IPS-11a (cell line): ENCODE data around the gene MAP3K9.

Experiments used
- H3K4me3 ChIP-seq: one replicate; pipeline ENCODE4 v1.5.1; 2013; ENCODE audit warnings: low read depth, low read length, control low read depth

Gene MAP3K9

DNA sequence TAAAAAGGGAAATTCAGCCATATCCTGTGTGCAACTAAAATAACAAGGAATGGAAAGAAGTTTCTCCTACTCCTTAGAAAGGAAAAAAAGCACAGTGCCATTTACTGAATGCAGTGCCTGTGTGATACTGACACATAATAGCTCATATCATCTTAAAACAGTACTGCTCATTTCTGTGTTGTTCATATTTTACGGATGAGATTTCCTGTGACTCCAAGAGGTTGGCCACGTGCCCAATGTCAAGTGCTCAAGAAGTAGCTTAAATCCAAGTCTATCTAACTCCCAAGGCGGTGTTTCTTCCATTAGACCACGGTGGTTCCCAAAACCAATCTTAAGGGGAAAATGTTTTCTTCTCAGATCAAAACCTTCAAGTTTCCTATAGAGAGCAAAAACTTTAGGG, 20.0 kb downstream of the MAP3K9 start:
- no peak overlapping the region for H3K4me3 ChIP-seq

DNA sequence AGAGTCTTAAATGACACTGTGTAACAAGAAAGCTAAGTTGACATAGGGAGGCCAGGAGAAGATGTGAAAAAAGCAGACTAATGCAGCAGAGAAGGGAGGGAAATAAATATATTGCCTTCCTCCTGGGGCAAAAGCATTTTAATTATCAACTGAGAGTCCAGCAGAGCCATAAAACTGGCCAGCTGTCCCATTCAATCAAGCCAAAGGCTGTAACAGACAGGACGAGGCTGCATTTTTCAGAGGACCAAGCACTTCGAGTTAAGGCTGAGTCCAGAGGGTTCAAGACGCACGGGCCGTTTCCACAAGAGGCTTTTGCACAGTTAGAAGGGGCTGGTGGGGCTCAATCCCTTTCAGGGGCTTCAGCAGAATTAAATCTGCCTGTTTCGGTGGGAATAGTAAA, 20.4 kb downstream of the MAP3K9 start:
- no peak overlapping the region for H3K4me3 ChIP-seq

DNA sequence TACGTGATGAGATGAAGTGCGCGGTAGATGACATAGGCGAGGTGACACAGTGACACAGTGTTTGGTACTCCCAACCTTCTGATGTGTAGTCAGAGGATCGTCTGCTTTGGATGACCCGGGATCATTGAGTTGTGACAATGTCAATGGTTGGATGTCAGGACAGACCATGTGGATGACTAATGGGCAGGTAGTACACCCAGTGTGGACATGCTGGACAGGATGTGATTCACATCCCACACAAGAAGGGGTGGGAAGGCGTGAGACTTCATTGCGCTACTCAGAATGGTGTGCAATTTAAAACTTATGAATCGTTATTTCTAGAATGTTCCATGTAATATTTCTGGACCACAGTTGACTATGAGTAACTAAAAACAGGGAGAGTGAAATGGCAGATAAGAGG, 23.8 kb downstream of the MAP3K9 start:
- no peak overlapping the region for H3K4me3 ChIP-seq

DNA sequence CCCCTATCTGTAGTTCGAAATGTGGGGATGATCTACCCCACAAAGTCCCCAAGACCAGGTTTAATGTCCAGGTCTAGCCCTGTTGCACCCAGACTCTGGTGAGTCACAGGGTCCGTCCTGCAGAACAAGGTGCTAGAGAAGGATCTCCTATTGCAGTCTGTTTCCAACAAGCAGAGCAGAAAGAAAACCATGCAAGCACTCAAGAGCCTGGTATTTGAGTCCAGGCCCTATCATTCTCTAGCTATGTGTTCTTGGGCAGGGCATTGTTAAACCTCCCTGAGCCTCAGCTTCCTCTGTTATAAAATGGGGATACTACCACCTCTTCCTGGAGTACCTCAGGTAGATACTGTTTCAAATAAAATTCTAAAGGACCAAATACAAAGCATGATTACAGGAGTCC, 24.4 kb downstream of the MAP3K9 start:
- H3K4me3 ChIP-seq, result no peak overlapping the region

DNA sequence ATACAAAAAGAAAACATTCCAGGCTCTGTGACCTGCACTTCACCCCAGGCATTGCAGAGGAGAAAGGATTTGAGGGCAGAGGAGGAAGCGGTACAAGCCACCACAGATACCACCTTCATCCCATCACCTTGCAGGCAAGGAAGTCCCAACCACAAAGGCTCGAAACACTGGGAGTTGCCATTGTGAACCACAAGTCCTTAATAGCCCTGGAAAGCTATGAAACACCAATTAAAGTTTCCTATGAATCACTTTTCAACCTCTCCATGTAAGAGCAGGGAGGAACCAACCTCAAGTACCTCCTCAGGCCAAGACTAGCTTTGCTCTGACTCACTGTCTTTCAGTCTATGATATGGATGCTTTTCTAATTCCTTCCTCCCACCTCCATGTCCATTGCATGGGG, 27.0 kb downstream of the MAP3K9 start:
- H3K4me3 ChIP-seq, result no peak overlapping the region

DNA sequence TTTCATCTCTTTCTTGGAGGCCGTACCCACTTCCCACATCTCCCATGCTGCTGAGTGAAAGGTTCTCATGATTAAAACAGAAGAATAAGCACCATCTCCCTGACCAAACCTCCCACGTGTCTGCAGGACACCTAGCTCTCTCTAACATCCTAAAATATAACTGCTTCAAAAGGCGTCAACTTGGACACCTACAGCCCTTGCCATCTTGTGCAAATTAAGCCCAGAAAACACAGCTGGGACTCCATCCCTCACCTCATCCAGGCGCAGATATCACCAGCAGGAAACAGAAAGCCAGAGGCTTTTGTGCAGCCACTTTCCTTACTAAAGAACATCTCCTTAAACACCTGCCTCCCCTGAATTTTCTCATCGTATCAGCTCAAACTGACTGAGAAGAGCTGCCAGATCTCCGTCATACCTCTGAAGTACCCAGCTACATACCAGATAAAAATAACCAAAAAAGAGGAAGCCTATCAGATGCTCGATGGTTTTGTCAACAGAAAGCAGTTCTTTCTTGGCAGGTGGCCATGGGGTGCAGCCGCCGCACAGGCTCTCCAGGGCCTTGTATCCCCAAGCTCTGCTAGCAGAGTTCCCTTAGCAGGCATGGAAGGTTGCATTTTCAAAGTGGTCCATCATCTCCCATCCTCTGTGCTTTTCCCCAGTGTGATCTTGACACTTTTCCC, 28.8 kb downstream of the MAP3K9 start:
- H3K4me3 ChIP-seq, result no peak overlapping the region

DNA sequence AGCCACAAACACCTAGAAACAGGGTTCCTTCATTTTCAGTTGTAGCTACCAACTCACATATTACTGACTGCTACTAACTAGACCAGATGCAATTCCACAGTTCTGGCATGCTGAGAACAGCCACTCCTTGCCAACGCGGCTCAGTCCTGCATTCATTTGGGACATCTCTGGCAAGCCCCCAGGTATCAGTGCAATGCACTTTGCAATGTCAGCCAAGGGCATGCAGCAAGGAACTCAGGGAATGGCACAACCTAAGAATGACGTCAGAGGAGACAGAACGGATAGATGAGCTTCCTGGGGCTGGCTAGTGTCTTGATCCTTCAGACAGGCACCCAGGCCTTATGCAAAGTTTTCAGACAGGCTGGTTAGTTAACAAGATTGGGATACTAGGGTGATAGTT, 29.6 kb downstream of the MAP3K9 start:
- no peak overlapping the region for H3K4me3 ChIP-seq

DNA sequence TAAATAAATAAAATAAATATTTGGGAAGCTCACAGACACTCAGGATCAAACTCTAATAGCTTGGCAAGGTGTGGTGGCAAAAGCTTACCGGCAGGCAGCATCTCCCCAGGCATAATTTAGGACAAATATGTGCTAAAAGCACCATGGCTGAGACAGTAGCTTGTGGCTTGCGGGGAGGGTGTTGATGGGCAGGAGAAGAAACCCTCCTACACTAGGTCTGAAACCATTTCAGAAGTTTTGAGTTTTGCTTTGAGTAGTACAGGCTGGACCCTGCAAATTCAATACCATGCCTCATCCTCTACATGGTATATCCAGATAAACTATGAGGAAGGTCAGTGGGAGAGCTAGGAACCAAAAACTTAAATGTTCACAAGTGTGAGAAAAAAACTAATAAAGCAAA, 33.1 kb downstream of the MAP3K9 start:
- H3K4me3 ChIP-seq, result no peak overlapping the region

DNA sequence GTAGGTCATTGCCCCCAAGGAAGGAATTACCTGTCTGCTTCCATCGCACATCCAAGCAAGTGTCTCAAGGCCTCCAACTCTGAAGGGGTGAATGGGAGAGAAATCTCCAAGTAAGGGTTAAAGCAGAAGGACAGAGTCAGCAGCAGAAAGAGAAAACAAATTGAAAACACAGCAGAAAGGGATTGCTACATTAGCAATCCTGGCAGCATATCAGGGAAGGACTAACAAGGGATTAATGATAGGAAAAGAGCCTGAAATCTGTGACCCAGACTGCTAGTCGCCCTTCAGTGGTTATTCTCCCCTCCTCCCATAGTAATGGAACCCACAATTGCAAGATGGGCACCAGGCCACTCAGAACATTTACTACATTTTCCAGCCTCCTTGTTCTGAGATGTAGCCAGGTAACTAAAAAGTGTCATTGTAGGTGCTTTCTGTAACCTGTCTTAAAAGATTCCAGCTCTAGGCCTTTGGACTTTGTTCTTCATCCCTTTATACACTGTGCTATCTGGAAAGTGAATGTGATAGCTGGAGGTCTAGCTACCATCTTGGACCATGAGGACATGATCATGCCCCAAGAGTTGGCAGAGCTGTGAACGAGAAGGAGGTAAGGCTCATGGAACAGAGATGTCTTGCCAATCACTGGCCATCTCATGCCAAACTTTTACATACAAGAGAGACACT, 36.0 kb downstream of the MAP3K9 start:
- H3K4me3 ChIP-seq, result no peak overlapping the region

DNA sequence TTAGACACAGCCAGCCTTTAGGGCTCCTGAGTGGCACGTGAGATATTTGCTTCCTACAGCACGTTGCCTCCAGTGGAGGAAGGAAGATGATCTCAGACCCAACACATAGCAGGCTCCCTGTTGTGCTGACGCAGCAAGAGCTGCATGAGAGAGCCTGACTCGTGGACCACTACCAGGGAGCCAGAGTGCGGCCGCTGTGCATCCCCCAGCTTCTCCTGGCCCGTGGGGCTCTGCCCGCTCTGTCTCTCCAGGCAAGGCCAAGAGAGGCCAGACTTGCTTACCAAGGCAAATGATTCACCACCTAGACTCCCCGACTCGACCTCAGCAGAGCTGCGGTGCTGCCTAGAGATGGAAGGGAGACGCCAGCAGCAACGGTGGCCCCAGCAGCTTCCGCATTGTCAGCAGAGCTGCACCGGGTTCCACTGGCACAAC, 37.5 kb downstream of the MAP3K9 start:
- no peak overlapping the region for H3K4me3 ChIP-seq

DNA sequence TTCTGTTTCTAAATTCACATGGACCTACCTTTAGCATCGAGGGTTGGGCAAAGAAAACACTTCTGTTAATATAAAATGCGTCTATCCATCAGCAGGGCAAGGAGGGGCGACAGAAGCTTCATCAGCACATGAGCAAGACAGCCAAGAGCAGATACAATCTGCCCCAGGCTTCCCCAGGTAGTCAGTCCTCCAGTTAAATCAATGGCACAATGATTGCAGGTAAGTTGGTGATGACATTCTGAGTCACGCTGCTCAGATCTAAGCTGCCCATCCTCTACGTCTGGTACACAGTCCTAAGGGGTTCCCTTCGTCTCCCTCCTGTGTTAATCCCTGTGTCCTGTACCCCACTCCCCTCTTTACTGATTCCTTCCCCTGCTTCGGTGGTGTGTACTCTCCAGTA, 38.8 kb downstream of the MAP3K9 start:
- no peak overlapping the region for H3K4me3 ChIP-seq

DNA sequence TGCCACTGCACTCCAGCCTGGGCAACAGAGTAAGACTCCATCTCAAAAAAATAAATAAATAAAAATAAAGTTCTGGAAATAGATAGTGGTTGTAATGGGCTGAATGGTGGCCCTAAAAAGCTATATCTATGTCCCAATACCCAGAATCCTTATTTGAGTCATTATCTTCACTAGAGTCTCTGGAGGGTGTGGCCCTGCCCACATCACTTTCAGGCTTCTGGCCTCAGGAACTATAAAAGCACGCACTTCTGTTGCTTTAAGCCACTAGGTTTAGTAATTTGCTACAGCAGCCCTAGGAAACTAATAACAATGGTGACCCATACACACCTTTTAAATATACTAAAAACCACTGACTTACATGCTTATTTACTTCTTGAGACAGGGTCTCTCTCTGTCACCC, 49.9 kb downstream of the MAP3K9 start:
- H3K4me3 ChIP-seq, result no peak overlapping the region

DNA sequence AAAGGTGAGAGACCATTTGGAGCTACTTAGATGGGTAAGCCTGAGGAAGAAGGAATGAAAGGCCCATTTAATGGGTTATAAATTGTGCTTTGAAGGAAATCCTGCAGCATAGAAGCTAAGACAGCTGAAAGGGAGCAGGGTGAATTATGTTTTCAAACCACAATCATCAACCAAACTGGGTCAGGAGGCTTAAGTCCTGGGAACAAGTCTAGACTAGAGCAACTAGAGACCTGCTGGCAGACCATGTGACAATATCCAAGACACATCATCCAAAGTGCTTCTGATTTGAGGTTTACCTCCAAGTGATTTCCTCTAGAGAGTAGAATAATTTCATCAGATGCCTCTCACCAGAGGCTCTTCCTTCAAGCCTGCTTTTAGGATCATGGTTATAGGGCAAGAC, 53.7 kb downstream of the MAP3K9 start:
- no peak overlapping the region for H3K4me3 ChIP-seq

DNA sequence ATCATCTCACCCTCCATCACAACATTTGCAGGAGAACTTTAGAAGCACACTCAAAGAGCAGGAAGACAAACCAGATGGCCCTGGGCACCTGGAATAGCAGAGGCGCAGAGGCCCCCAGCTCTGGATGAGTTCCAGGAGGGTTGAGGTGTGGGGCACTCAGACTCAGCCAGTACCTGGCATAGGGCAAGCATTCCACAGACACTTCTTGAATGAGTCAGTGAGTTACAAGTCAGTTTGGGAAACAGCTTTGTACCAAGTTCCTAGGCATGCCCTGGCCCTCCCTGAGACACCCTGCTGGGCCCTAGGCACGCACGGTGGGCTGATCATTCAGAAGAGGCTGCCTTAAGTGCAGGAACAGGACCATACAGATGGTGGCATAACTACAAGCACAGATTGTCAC, 54.3 kb downstream of the MAP3K9 start:
- H3K4me3 ChIP-seq, result no peak overlapping the region

DNA sequence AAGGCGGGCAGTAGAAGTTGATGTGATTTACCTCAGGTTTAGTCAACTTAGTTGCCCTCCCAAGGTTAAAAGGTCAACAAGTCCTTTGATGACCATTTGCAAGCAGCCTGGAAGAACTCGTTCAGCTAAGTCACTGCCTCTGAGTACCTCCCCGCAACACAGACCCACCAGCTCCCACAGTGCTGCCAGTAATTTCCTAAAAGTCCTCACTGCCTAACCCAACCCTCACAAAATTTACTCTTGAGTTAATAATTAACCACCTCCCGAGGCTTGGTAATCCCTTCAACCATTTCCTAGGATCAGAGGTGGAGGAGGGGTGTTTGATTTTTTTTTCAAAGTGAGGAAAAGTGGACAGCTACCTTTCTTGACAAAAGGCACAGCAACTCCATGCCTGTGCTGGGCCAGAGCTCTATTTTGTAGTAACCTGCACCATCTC, 55.8 kb downstream of the MAP3K9 start:
- H3K4me3 ChIP-seq, result no peak overlapping the region

DNA sequence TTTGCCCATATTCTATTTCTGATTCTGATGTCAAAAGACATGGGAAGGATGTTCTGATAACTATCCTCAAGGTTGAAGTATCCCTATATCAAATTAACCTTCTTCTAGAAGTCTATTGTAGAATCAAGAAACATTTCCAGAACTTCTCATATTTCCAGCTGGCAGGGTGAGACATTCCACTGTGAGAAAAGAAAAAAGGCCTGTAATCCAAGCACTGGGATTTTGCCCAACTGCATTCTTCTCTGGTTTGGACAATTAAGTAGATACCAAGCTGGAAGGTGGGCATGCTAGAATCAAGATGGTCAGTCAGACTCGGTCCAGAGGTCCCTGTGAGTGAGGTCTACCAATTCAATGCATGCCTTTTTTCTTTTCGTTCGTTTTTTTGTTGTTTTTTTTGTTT, 60.9 kb downstream of the MAP3K9 start:
- no peak overlapping the region for H3K4me3 ChIP-seq

DNA sequence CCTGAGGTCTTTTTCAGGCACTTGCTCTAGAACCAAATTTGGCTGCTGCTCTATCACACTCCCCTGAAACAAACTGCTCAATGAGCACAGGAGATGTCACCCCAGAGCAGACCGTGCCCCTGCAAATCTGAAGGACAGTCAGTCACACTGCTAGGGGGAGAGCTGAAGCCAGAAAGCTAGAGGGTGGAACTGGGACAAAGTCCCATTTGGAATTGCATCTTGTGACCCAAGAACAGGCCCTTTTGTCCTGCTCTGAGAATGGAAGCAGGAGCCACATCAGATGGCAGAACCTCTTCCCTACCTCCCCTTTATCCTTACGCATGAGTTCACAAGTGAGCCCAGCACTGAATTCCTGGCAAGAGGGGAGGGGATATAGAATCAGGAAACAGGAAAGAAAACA, 64.7 kb downstream of the MAP3K9 start:
- no peak overlapping the region for H3K4me3 ChIP-seq

DNA sequence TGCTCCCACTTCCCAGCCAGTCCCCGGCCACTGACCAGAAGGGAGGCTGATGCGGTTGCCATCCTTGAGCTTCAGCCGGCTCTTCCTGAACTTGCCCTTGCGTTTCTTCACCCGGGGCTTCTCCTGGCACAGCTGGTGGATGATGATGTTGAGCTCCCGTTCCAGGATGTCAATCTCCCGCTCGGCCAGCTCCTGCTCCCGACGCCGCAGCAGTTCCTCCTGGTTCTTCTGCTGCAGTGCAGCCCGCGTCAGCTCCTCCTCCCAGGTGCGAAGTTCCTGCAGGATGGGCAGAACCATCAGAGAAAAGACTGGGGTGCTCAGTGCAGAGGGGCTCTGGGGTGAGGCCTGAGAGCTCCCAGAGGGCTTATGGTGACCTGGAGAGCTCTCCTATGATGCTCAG, 67.0 kb downstream of the MAP3K9 start:
- H3K4me3 ChIP-seq, result no peak overlapping the region

DNA sequence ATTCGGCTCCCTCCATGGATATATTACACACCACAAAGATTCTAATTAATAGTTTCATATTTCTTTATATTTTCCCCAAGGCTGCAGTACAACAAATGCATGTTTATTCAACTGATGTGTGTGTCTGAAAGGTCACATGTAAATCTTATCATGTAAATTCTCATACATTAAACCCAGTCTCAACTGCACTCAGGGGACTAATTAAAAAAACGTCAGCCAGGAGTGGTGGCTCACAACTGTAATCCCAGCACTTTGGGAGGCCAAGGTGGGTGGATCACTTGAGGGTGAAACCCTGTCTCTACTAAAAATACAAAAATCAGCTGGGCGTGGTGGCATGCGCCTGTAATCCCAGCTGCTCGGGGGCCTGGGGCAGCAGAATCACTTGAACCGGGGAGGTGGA, 67.8 kb downstream of the MAP3K9 start:
- no peak overlapping the region for H3K4me3 ChIP-seq

DNA sequence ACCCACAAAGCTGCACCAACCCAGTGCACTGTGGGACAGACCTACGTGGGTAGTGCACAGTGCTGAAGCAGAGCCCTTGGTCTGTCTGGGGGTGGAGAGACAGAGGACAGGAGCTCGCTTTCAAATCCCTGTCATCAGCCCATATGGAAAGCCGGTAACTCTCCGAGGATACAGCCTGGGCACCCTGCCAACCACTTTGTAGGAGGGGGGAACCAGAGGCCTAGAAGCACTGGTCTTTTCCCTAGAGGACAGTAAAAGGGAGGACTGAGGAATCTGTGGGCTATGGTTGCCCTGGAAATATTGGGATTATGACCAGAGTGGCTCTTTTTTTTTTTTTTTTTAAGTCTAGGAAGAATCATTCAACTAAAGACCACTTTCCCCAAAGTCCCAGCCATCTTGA, 74.3 kb downstream of the MAP3K9 start:
- H3K4me3 ChIP-seq, result no peak overlapping the region

DNA sequence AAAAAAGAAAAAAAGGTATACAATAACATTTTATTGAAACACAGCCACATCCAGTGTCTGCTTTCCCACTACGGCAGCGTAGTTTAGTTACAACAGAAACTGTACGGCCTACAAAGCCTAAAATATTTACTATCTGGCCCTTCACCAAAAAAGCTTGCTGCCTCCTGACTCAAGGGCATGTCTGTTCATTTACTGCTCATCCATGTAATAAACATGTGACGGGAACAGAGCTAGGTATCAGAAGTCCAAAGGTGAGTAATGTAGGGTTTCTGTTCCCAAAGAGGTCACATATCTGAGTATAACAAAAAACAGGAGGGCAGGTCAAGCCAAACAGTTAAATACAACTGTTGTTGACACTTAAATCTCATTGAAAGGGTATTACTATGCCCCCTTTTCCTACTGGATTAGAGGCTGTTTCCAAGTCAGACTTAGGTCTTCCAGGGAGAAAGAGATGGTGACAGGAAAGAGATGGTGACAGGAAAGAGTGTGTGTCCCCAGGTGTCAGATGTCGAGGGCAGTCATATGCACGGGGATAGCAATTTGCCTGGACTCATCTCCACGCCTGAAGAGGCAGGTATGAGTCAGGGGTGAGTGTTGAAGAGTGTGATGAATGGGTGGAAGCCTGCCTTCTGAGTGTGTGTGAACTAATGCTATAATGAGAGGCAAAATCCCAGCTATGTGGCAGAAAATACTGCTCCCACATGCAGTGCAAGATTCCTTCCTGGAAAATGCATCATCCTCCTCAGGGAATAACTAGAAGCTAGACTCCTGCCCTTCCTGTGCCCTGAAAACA, 77.7 kb downstream of the MAP3K9 start:
- no peak overlapping the region for H3K4me3 ChIP-seq

DNA sequence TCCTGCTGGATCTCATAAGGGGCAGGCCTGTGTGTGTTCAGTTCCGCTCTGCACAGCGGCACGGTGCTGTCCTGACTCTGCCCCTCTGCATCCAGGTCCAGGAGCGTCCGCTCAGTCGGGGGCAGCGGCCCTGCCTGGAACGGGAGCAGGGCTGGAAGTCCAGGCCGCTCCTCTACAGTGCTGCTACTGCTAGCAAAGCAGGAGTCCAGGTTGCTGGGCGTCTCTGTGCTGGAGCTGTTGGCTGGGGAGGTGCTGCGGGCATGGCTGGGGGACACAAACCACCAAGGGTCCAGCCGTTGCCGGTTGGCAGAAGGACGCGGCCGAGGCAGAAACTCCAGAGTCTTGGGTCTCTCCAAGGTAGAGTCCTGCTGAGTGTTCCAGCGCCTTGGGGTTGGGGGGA, 78.9 kb downstream of the MAP3K9 start:
- no peak overlapping the region for H3K4me3 ChIP-seq
